Neuronal stem cell (in vitro differentiated cells): ENCODE data around the gene PLAAT5.

Experiments
- DNase-seq: peaks from one replicate; pipeline ENCODE4 v3.0.0-alpha.2; 2013; ENCODE audit warnings: low spot score
- H2AFZ ChIP-seq: one replicate; pipeline ENCODE4 v1.6.1; 2013; ENCODE audit warnings: mild to moderate bottlenecking, low read length, inconsistent platforms
- H2AK5ac ChIP-seq: 2 replicates; pipeline ENCODE4 v1.6.1; 2013; ENCODE audit warnings: low read depth, mild to moderate bottlenecking, inconsistent platforms, low read length, moderate library complexity, mixed read lengths
- H2BK120ac ChIP-seq: 2 replicates; pipeline ENCODE4 v1.6.1; 2013; ENCODE audit warnings: low read depth, mild to moderate bottlenecking, inconsistent platforms, low read length, moderate library complexity, mixed read lengths
- H2BK12ac ChIP-seq: one replicate; pipeline ENCODE4 v1.6.1; 2013; ENCODE audit warnings: low read length, inconsistent platforms
- H2BK15ac ChIP-seq: 2 replicates; pipeline ENCODE4 v1.6.1; 2013; ENCODE audit warnings: mild to moderate bottlenecking, low read length, inconsistent platforms, mixed read lengths
- H2BK5ac ChIP-seq: one replicate; pipeline ENCODE4 v1.6.1; 2013; ENCODE audit warnings: inconsistent platforms, mild to moderate bottlenecking, low read length, moderate library complexity
- H3K14ac ChIP-seq: one replicate; pipeline ENCODE4 v1.6.1; 2013; ENCODE audit warnings: low read length, inconsistent platforms
- H3K18ac ChIP-seq: 2 replicates; pipeline ENCODE4 v1.6.1; 2013; ENCODE audit warnings: low read length, inconsistent platforms
- H3K23ac ChIP-seq: 2 replicates; pipeline ENCODE4 v1.6.1; 2013; ENCODE audit warnings: low read depth, mild to moderate bottlenecking, mixed read lengths, low read length, inconsistent platforms; ENCODE audit not compliant: poor library complexity
- H3K27ac ChIP-seq: replicated peaks from 3 replicates; pipeline ENCODE4 v1.5.1; 2013; ENCODE audit warnings: low read length, inconsistent platforms
- H3K27me3 ChIP-seq, 3 experiments: 2 replicates each; pipeline ENCODE4 v1.6.1; 2013; ENCODE audit warnings: low read length in 3 of 3, mild to moderate bottlenecking in 2 of 3, inconsistent platforms in 1 of 3, low read depth in 1 of 3, mixed read lengths in 1 of 3, moderate library complexity in 1 of 3; ENCODE audit not compliant: control insufficient read depth in 3 of 3, insufficient read depth in 3 of 3
- H3K36me3 ChIP-seq, 2 donors: replicated peaks in 1 of 2; 2 replicates each; pipeline ENCODE4 v1.6.1; 2013; ENCODE audit warnings: low read length in 2 of 2; ENCODE audit not compliant: control insufficient read depth in 2 of 2, insufficient read depth in 2 of 2
- H3K4ac ChIP-seq: 2 replicates; pipeline ENCODE4 v1.6.1; 2013; ENCODE audit warnings: inconsistent platforms, mild to moderate bottlenecking, low read length, moderate library complexity
- H3K4me1 ChIP-seq, 2 donors: 1 replicate in 1 of 2; 2 replicates in 1 of 2; pipeline ENCODE4 v1.6.1; 2013; ENCODE audit warnings: low read length in 2 of 2, low read depth in 1 of 2; ENCODE audit not compliant: control insufficient read depth in 2 of 2, insufficient read depth in 1 of 2
- H3K4me2 ChIP-seq: one replicate; pipeline ENCODE4 v1.6.1; 2013; ENCODE audit warnings: mild to moderate bottlenecking, low read length, inconsistent platforms; ENCODE audit not compliant: insufficient read depth, poor library complexity, severe bottlenecking
- H3K4me3 ChIP-seq, 2 donors: 2 replicates each; pipeline ENCODE4 v1.5.1; 2013; ENCODE audit warnings: low read length in 2 of 2, mild to moderate bottlenecking in 2 of 2, inconsistent platforms in 1 of 2, moderate library complexity in 1 of 2
- H3K79me1 ChIP-seq: one replicate; pipeline ENCODE4 v1.6.1; 2013; ENCODE audit warnings: low read depth, mild to moderate bottlenecking, inconsistent platforms, low read length, moderate library complexity
- H3K9ac ChIP-seq: one replicate; pipeline ENCODE4 v1.6.1; 2013; ENCODE audit warnings: mild to moderate bottlenecking, low read depth, low read length, inconsistent platforms; ENCODE audit not compliant: poor library complexity
- H3K9me3 ChIP-seq, 2 donors: replicated peaks in 1 of 2; 2 replicates each; pipeline versions ENCODE3 to v1.6.1; 2013; ENCODE audit warnings: low read length in 2 of 2, mild to moderate bottlenecking in 2 of 2, inconsistent platforms in 1 of 2, low read depth in 1 of 2, mixed read lengths in 1 of 2, moderate library complexity in 1 of 2; ENCODE audit not compliant: control insufficient read depth in 2 of 2, insufficient read depth in 1 of 2
- H4K8ac ChIP-seq: one replicate; pipeline ENCODE4 v1.6.1; 2013; ENCODE audit warnings: low read depth, mild to moderate bottlenecking, inconsistent platforms, low read length, moderate library complexity
- H4K91ac ChIP-seq: one replicate; pipeline ENCODE4 v1.6.1; 2013; ENCODE audit warnings: low read length, low read depth, mild to moderate bottlenecking, inconsistent platforms; ENCODE audit not compliant: poor library complexity
- WGBS, 2 donors: extraction: QIAGEN DNeasy Blood & Tissue Kit; methylation state at CpG; one replicate each; pipeline ENCODE4 v1.1.7; 2013; ENCODE audit warnings: missing lambda C conversion rate in 2 of 2, mixed read lengths in 1 of 2; ENCODE audit not compliant: insufficient read length in 2 of 2, insufficient replicate concordance in 1 of 2; ENCODE audit errors: extremely low coverage in 2 of 2; 5-methylcytosine and 5-hydroxymethylcytosine counted together

PLAAT5 gene

GRCh38 chr11:63462137-63462536, 28.8 kb downstream of the PLAAT5 start:
- H3K18ac ChIP-seq = no peak overlapping the region
- no peak overlapping the region for H4K8ac ChIP-seq
- H3K79me1 ChIP-seq = no peaks in the 10 kb centered on the region
- H3K9ac ChIP-seq = no peak overlapping the region
- no peak overlapping the region for H2BK12ac ChIP-seq
- H2BK120ac ChIP-seq = no peak overlapping the region
- peaks cover 0 to 2% of the 10 kb centered on the region in 2 donors for H3K4me1 ChIP-seq
- no peaks in the 10 kb centered on the region for H3K36me3 ChIP-seq
- no peak overlapping the region for H3K14ac ChIP-seq
- no peak overlapping the region for H3K4me2 ChIP-seq
- no peak overlapping the region for H2AK5ac ChIP-seq
- H3K23ac ChIP-seq = no peak overlapping the region
- no peak overlapping the region for H3K27ac ChIP-seq
- H3K27me3 ChIP-seq = no peaks in the 10 kb centered on the region
- no peak for DNase-seq
- no peak overlapping the region for H2BK5ac ChIP-seq
- no peak overlapping the region for H3K4ac ChIP-seq
- no peak overlapping the region for H2AFZ ChIP-seq
- no peak overlapping the region for H4K91ac ChIP-seq
- H2BK15ac ChIP-seq = no peak overlapping the region
- H3K4me3 ChIP-seq = no peak overlapping the region
- no peaks in the 10 kb centered on the region for H3K9me3 ChIP-seq

- H3K14ac ChIP-seq = no peak overlapping the region
- H2BK12ac ChIP-seq = no peak overlapping the region
- H3K23ac ChIP-seq = no peak overlapping the region
- no peak overlapping the region for H4K91ac ChIP-seq
- peak overlapping the region in 1 of 2 donors; percentile 40 for H3K4me3 ChIP-seq
- H2BK120ac ChIP-seq = no peak overlapping the region
- H3K27ac ChIP-seq = no peak overlapping the region
- peaks cover 0 to 2% of the 10 kb centered on the region in 2 donors for H3K4me1 ChIP-seq
- H2BK5ac ChIP-seq = no peak overlapping the region
- no peak overlapping the region for H3K4ac ChIP-seq
- no peak overlapping the region for H3K4me2 ChIP-seq
- H3K79me1 ChIP-seq = no peaks in the 10 kb centered on the region
- no peak overlapping the region for H2AFZ ChIP-seq
- H3K27me3 ChIP-seq = no peaks in the 10 kb centered on the region
- DNase-seq = no peak
- WGBS, 2 donors = no CpG with 5 or more reads among the region's 6 CpGs
- H3K36me3 ChIP-seq = no peaks in the 10 kb centered on the region
- no peak overlapping the region for H2AK5ac ChIP-seq
- peak overlapping the region; percentile 31 for H2BK15ac ChIP-seq
- H3K18ac ChIP-seq = no peak overlapping the region
- H3K9me3 ChIP-seq = no peaks in the 10 kb centered on the region
- no peak overlapping the region for H3K9ac ChIP-seq
- H4K8ac ChIP-seq = no peak overlapping the region
Measured at GRCh38 chr11:63459586-63459985, 31.4 kb downstream of the PLAAT5 start.

- H3K4me3 ChIP-seq = no peak overlapping the region
- H4K91ac ChIP-seq = no peak overlapping the region
- no peaks in the 10 kb centered on the region for H3K4me1 ChIP-seq
- no peak overlapping the region for H2AK5ac ChIP-seq
- DNase-seq = no peak
- no peak overlapping the region for H3K23ac ChIP-seq
- H2BK5ac ChIP-seq = no peak overlapping the region
- no peak overlapping the region for H4K8ac ChIP-seq
- H3K4me2 ChIP-seq = no peak overlapping the region
- no peaks in the 10 kb centered on the region for H3K79me1 ChIP-seq
- H3K4ac ChIP-seq = no peak overlapping the region
- no peak overlapping the region for H2BK120ac ChIP-seq
- WGBS, 2 donors = no CpG with 5 or more reads among the region's 1 CpG
- no peak overlapping the region for H3K27ac ChIP-seq
- no peak overlapping the region for H2BK15ac ChIP-seq
- no peaks in the 10 kb centered on the region for H3K9me3 ChIP-seq
- H3K36me3 ChIP-seq = no peaks in the 10 kb centered on the region
- H2BK12ac ChIP-seq = no peak overlapping the region
- H3K27me3 ChIP-seq = no peaks in the 10 kb centered on the region
- no peak overlapping the region for H3K9ac ChIP-seq
- H3K14ac ChIP-seq = no peak overlapping the region
- no peak overlapping the region for H3K18ac ChIP-seq
- H2AFZ ChIP-seq = no peak overlapping the region
Measured at GRCh38 chr11:63448646-63449045, 42.3 kb downstream of the PLAAT5 start.

- no peak overlapping the region for H3K9ac ChIP-seq
- no peak overlapping the region for H2BK120ac ChIP-seq
- no peak overlapping the region for H3K4me3 ChIP-seq
- H3K4me2 ChIP-seq = no peak overlapping the region
- no peak overlapping the region for H3K4ac ChIP-seq
- H3K23ac ChIP-seq = no peak overlapping the region
- H2BK5ac ChIP-seq = no peak overlapping the region
- no peak overlapping the region for H2BK15ac ChIP-seq
- no peak overlapping the region for H3K14ac ChIP-seq
- no peak overlapping the region for H3K18ac ChIP-seq
- no peaks in the 10 kb centered on the region for H3K9me3 ChIP-seq
- H2BK12ac ChIP-seq = no peak overlapping the region
- H2AK5ac ChIP-seq = no peak overlapping the region
- no peak overlapping the region for H3K27ac ChIP-seq
- H4K8ac ChIP-seq = no peak overlapping the region
- no peak overlapping the region for H4K91ac ChIP-seq
- no peaks in the 10 kb centered on the region for H3K36me3 ChIP-seq
- no peaks in the 10 kb centered on the region for H3K79me1 ChIP-seq
- no peak overlapping the region for H2AFZ ChIP-seq
- H3K4me1 ChIP-seq = no peaks in the 10 kb centered on the region
- H3K27me3 ChIP-seq = no peaks in the 10 kb centered on the region
- DNase-seq = no peak
Measured at GRCh38 chr11:63445720-63446119, 45.2 kb downstream of the PLAAT5 start.
